ENCODE data around the gene UNC93A.

The UNC93A gene

GRCh38 chr6:167272696-167273379 lies 18.3 kb upstream of the UNC93A start:
- H3K4me3 ChIP-seq (ENCODE audit: low read depth, low read length): no peak overlapping the region
- no peak overlapping the region for H3K4me2 ChIP-seq (ENCODE audit: low read length)
- no peaks in the 10 kb centered on the region for H3K9me3 ChIP-seq (ENCODE audit: control insufficient read depth, low read length)
- H3K27me3 ChIP-seq (ENCODE audit: control insufficient read depth, insufficient read depth, low read length): no peaks in the 10 kb centered on the region
- TF ChIP-seq, protein P1, sequence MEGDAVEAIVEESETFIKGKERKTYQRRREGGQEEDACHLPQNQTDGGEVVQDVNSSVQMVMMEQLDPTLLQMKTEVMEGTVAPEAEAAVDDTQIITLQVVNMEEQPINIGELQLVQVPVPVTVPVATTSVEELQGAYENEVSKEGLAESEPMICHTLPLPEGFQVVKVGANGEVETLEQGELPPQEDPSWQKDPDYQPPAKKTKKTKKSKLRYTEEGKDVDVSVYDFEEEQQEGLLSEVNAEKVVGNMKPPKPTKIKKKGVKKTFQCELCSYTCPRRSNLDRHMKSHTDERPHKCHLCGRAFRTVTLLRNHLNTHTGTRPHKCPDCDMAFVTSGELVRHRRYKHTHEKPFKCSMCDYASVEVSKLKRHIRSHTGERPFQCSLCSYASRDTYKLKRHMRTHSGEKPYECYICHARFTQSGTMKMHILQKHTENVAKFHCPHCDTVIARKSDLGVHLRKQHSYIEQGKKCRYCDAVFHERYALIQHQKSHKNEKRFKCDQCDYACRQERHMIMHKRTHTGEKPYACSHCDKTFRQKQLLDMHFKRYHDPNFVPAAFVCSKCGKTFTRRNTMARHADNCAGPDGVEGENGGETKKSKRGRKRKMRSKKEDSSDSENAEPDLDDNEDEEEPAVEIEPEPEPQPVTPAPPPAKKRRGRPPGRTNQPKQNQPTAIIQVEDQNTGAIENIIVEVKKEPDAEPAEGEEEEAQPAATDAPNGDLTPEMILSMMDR (IDR thresholded peaks at IDR 0.05): no peak
- H2AFZ ChIP-seq: no peak overlapping the region
- H3K36me3 ChIP-seq (ENCODE audit: control insufficient read depth, insufficient read depth, low read length): no peaks in the 10 kb centered on the region
- no peak overlapping the region for H3K9ac ChIP-seq
- no peak overlapping the region for H3K27ac ChIP-seq
- no peaks in the 10 kb centered on the region for H3K4me1 ChIP-seq
- no peaks in the 10 kb centered on the region for H3K79me2 ChIP-seq

DNA sequence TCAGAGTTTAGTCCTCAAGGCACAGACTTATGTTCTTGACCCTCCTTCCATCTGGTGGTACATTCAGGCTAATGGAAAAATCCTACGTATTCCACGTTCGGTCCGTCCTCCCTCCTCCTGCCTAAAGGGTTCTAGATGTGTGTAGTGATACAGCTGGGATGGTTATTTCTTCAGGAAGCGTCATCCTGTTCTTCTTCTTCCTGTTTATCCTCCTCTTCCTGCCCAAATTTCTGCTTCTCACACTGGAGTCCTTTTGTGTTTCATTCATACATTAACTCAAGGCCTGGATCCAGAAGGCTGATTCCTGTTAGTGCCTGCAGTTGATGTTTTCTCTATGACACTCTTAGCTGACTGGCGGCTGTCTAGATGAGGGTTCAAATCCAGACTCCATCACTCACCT lies 16.8 kb upstream of the UNC93A start:
- no peaks in the 10 kb centered on the region for H3K4me1 ChIP-seq
- H3K27ac ChIP-seq: no peak overlapping the region
- no peaks in the 10 kb centered on the region for H3K36me3 ChIP-seq (ENCODE audit: control insufficient read depth, insufficient read depth, low read length)
- H3K79me2 ChIP-seq: no peaks in the 10 kb centered on the region
- TF ChIP-seq, protein P1 (IDR thresholded peaks at IDR 0.05): no peak
- H3K9me3 ChIP-seq (ENCODE audit: control insufficient read depth, low read length): no peaks in the 10 kb centered on the region
- no peak overlapping the region for H2AFZ ChIP-seq
- H3K4me3 ChIP-seq (ENCODE audit: low read depth, low read length): no peak overlapping the region
- no peaks in the 10 kb centered on the region for H3K27me3 ChIP-seq (ENCODE audit: control insufficient read depth, insufficient read depth, low read length)
- no peak overlapping the region for H3K9ac ChIP-seq
- H3K4me2 ChIP-seq (ENCODE audit: low read length): no peak overlapping the region

- Histone ChIP-seq H3K4me2 (ENCODE audit: low read length) (no peak overlapping the region), H3K36me3 (ENCODE audit: control insufficient read depth, insufficient read depth, low read length) (no peaks in the 10 kb centered on the region), H3K9ac (no peak overlapping the region), H3K4me3 (ENCODE audit: low read depth, low read length) (no peak overlapping the region), H3K27ac (no peak overlapping the region), H3K9me3 (ENCODE audit: control insufficient read depth, low read length) (no peaks in the 10 kb centered on the region), H2AFZ (no peak overlapping the region), H3K4me1 (no peaks in the 10 kb centered on the region), H3K79me2 (no peaks in the 10 kb centered on the region), H3K27me3 (ENCODE audit: control insufficient read depth, insufficient read depth, low read length) (no peaks in the 10 kb centered on the region)
- TF ChIP-seq, protein P1 (IDR thresholded peaks at IDR 0.05): no peak
These were observed 16.1 kb upstream of the UNC93A start for GRCh38 chr6:167275001-167275400.

- Histone ChIP-seq H3K9me3 (ENCODE audit: control insufficient read depth, low read length) (no peaks in the 10 kb centered on the region), H3K36me3 (ENCODE audit: control insufficient read depth, insufficient read depth, low read length) (no peaks in the 10 kb centered on the region), H3K4me2 (ENCODE audit: low read length) (no peak overlapping the region), H3K27ac (no peak overlapping the region), H3K4me3 (ENCODE audit: low read depth, low read length) (no peak overlapping the region), H3K4me1 (no peaks in the 10 kb centered on the region), H3K9ac (no peak overlapping the region), H2AFZ (no peak overlapping the region), H3K27me3 (ENCODE audit: control insufficient read depth, insufficient read depth, low read length) (no peaks in the 10 kb centered on the region), H3K79me2 (no peaks in the 10 kb centered on the region)
- TF ChIP-seq, protein P1 (IDR thresholded peaks at IDR 0.05): no peak
These were observed 15.7 kb upstream of the UNC93A start for GRCh38 chr6:167275436-167275835.

Measured in parathyroid adenoma (tissue), 2 donors.